Mesenchymal stem cell (in vitro differentiated cells and primary cell): ENCODE measurements around the gene ARL14.

Experiments
- DNase-seq: peaks from one replicate; pipeline ENCODE4 v3.0.0-alpha.2; 2013
- H2AFZ ChIP-seq: one replicate; pipeline ENCODE4 v1.6.1; 2013; ENCODE audit warnings: low read depth, mild to moderate bottlenecking, control low read depth, inconsistent platforms, low read length, moderate library complexity
- H2AK5ac ChIP-seq: 2 replicates; pipeline ENCODE4 v1.6.1; 2013; ENCODE audit warnings: low read length, moderate library complexity, mild to moderate bottlenecking, inconsistent platforms; ENCODE audit not compliant: severe bottlenecking
- H2BK120ac ChIP-seq: one replicate; pipeline ENCODE4 v1.6.1; 2013; ENCODE audit warnings: low read depth, mild to moderate bottlenecking, inconsistent platforms, low read length, moderate library complexity
- H2BK12ac ChIP-seq, 2 experiments: one replicate each; pipeline ENCODE4 v1.6.1; 2013; ENCODE audit warnings: inconsistent platforms in 2 of 2, low read length in 2 of 2, mild to moderate bottlenecking in 2 of 2, moderate library complexity in 2 of 2, control low read depth in 1 of 2
- H2BK15ac ChIP-seq: one replicate; pipeline ENCODE4 v1.6.1; 2013; ENCODE audit warnings: mild to moderate bottlenecking, low read depth, inconsistent platforms; ENCODE audit not compliant: poor library complexity, severe bottlenecking
- H2BK5ac ChIP-seq: 2 replicates; pipeline ENCODE4 v1.6.1; 2013; ENCODE audit warnings: low read depth, mild to moderate bottlenecking, low read length, control low read depth, inconsistent platforms; ENCODE audit not compliant: poor library complexity, severe bottlenecking
- H3K14ac ChIP-seq, 2 experiments: one replicate each; pipeline ENCODE4 v1.6.1; 2013; ENCODE audit warnings: inconsistent platforms in 2 of 2, low read length in 2 of 2, control low read depth in 1 of 2, mild to moderate bottlenecking in 1 of 2, moderate library complexity in 1 of 2
- H3K18ac ChIP-seq, 2 experiments: one replicate each; pipeline ENCODE4 v1.6.1; 2013; ENCODE audit warnings: inconsistent platforms in 2 of 2, low read length in 2 of 2, control low read depth in 1 of 2, low read depth in 1 of 2, mild to moderate bottlenecking in 1 of 2
- H3K23ac ChIP-seq, 2 experiments: one replicate each; pipeline ENCODE4 v1.6.1; 2013; ENCODE audit warnings: inconsistent platforms in 2 of 2, low read length in 2 of 2, mild to moderate bottlenecking in 2 of 2, moderate library complexity in 2 of 2, control low read depth in 1 of 2
- H3K27ac ChIP-seq: 2 replicates; pipeline ENCODE4 v1.5.1; 2013; ENCODE audit warnings: mild to moderate bottlenecking, moderate library complexity, low read length, control low read depth, inconsistent platforms; ENCODE audit not compliant: poor library complexity, severe bottlenecking
- H3K27me3 ChIP-seq, 2 experiments: 2 replicates each; pipeline versions ENCODE4 v1.6.1 to v1.7.0; 2013; ENCODE audit warnings: low read length in 2 of 2, mild to moderate bottlenecking in 2 of 2, moderate library complexity in 2 of 2, control low read depth in 1 of 2, inconsistent platforms in 1 of 2; ENCODE audit not compliant: control insufficient read depth in 1 of 2, insufficient read depth in 1 of 2
- H3K36me3 ChIP-seq, 2 experiments: 2 replicates each; pipeline versions ENCODE4 v1.6.1 to v1.7.0; 2013; ENCODE audit warnings: low read length in 2 of 2, control low read depth in 1 of 2, inconsistent platforms in 1 of 2, low read depth in 1 of 2, mild to moderate bottlenecking in 1 of 2; ENCODE audit not compliant: insufficient read depth in 2 of 2, control insufficient read depth in 1 of 2
- H3K4ac ChIP-seq, 2 experiments: one replicate each; pipeline ENCODE4 v1.6.1; 2013; ENCODE audit warnings: inconsistent platforms in 2 of 2, low read length in 2 of 2, mild to moderate bottlenecking in 2 of 2, moderate library complexity in 2 of 2, control low read depth in 1 of 2, low read depth in 1 of 2
- H3K4me1 ChIP-seq: 2 replicates; pipeline ENCODE4 v1.6.1; 2013; ENCODE audit warnings: low read depth, low read length, control low read depth; ENCODE audit not compliant: control insufficient read depth, insufficient read depth
- H3K4me2 ChIP-seq: 2 replicates; pipeline ENCODE4 v1.6.1; 2013; ENCODE audit warnings: low read length, mild to moderate bottlenecking, inconsistent platforms; ENCODE audit not compliant: poor library complexity, severe bottlenecking
- H3K4me3 ChIP-seq, 2 experiments: 2 replicates each; pipeline versions ENCODE4 v1.5.1 to v1.7.0; 2013; ENCODE audit warnings: low read length in 2 of 2, mild to moderate bottlenecking in 2 of 2, control low read depth in 1 of 2, low read depth in 1 of 2; ENCODE audit not compliant: insufficient read depth in 1 of 2
- H3K79me1 ChIP-seq: replicated peaks from 2 replicates; pipeline ENCODE4 v1.6.1; 2013; ENCODE audit warnings: mild to moderate bottlenecking, control low read depth, low read length, inconsistent platforms; ENCODE audit not compliant: poor library complexity, severe bottlenecking
- H3K9ac ChIP-seq: 2 replicates; pipeline ENCODE4 v1.7.0; 2013; ENCODE audit warnings: mild to moderate bottlenecking, low read length, moderate library complexity
- H3K9me3 ChIP-seq: 2 replicates; pipeline ENCODE4 v1.7.0; 2013; ENCODE audit warnings: mild to moderate bottlenecking, low read length; ENCODE audit not compliant: control insufficient read depth
- H4K8ac ChIP-seq: one replicate; pipeline ENCODE4 v1.6.1; 2013; ENCODE audit warnings: inconsistent platforms, mild to moderate bottlenecking, low read length, moderate library complexity
- H4K91ac ChIP-seq: one replicate; pipeline ENCODE4 v1.6.1; 2013; ENCODE audit warnings: mild to moderate bottlenecking, low read length, inconsistent platforms
- WGBS: methylation state at CpG from one replicate; pipeline ENCODE4 v1.1.7; 2013; ENCODE audit warnings: mixed read lengths; 5-methylcytosine and 5-hydroxymethylcytosine counted together

ARL14 gene

DNA sequence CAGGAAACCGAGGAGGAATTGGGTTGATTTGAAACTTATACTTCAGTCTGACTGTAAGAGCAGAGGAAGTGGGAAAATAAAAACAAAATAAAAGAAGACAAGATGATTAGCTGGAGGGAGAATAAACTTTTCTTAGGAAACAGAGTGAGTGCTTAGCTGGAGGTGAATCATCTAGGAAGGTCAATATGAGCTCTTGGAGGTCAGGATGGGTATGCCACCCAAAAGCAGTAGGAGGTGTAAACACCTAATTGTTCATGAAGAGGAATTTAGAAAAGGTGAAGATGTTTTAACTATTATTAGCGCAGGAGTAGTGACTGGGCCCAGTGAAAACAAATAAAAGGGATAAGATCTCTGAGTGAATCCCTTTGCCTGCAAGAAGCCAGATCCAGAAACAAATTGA, 39.9 kb upstream of the ARL14 start:
- Histone ChIP-seq H3K79me1 (no peaks in the 10 kb centered on the region), H2BK12ac (no peak overlapping the region), H3K36me3 (no peaks in the 10 kb centered on the region), H3K27me3 (no peaks in the 10 kb centered on the region), H4K8ac (no peak overlapping the region), H2AK5ac (no peak overlapping the region), H3K9ac (no peak overlapping the region), H3K27ac (no peak overlapping the region), H2BK15ac (no peak overlapping the region), H4K91ac (no peak overlapping the region), H3K23ac (no peak overlapping the region), H2BK120ac (no peak overlapping the region), H2AFZ (no peak overlapping the region), H3K4ac (no peak overlapping the region), H3K4me3 (no peak overlapping the region), H3K4me2 (no peak overlapping the region), H3K4me1 (no peaks in the 10 kb centered on the region), H3K14ac (no peak overlapping the region), H2BK5ac (no peak overlapping the region), H3K9me3 (no peaks in the 10 kb centered on the region), H3K18ac (no peak overlapping the region)
- DNase-seq: no peak
- WGBS: 76% methylated on average over 2 of the region's 2 CpGs

DNA sequence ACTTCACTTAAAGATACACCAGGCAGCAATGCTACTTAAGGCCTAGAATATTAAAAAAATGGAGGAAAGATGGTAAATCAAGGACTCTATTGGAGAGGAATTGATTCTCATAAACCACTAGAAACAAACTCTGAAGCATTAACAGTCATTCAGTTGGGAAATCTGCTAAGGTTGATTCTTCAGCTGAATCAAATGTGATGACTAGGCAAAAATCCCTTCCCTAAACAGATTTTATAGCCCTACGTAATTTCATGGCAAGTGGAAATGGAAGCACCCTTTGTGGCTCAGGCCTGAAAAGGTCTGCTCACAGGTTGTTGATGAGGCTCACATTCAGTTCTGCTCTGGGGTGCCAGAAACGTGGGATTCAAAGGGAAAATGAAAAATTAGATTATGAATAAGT, 38.8 kb upstream of the ARL14 start:
- Histone ChIP-seq H2BK5ac (no peak overlapping the region), H2AK5ac (no peak overlapping the region), H3K14ac (no peak overlapping the region), H3K23ac (no peak overlapping the region), H3K18ac (no peak overlapping the region), H3K4me2 (no peak overlapping the region), H3K27me3 (no peaks in the 10 kb centered on the region), H2BK120ac (no peak overlapping the region), H3K9ac (no peak overlapping the region), H3K27ac (no peak overlapping the region), H4K8ac (no peak overlapping the region), H3K4me3 (no peak overlapping the region), H3K9me3 (no peaks in the 10 kb centered on the region), H2BK12ac (no peak overlapping the region), H3K36me3 (no peaks in the 10 kb centered on the region), H3K4ac (no peak overlapping the region), H2AFZ (no peak overlapping the region), H4K91ac (no peak overlapping the region), H3K79me1 (no peaks in the 10 kb centered on the region), H2BK15ac (no peak overlapping the region), H3K4me1 (no peaks in the 10 kb centered on the region)
- WGBS: 79% methylated on average over 2 of the region's 2 CpGs
- no peak for DNase-seq

DNA sequence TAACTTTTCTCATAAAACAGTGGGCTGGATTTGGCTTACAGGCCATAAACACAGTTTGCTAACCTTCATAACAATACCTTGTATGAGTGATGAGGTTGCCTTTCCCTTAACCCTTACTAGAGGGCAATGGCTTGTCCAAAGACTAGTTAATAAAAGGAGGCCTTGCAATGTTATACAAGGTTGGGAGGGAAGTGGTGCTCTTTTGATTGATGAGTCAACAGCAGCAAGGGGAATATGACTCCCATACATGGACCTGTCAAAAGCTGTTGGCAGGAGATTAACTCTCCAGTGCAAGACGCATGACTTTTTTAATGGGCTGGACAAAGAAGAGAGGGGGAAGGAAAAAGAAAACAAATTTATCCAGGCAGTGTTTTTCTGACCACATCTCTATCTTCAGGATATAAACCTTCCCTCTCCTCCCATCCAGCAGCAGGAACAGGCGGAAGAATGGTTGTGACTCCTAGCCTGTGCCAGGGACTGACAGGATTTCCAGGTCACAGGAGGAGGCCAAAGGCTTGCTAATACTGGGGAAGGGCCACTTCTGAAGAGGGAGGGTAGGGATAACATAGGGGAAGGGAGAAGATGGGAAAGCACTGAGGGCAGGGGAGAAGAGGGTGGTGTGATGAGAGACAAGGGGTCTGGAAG, 35.2 kb upstream of the ARL14 start:
- H2AK5ac ChIP-seq: no peak overlapping the region
- H3K18ac ChIP-seq: no peak overlapping the region
- no peaks in the 10 kb centered on the region for H3K79me1 ChIP-seq
- H3K9ac ChIP-seq: peak overlapping the region; percentile 37
- H2BK12ac ChIP-seq: no peak overlapping the region
- WGBS: 73% methylated on average over 1 of the region's 2 CpGs
- no peak overlapping the region for H2AFZ ChIP-seq
- no peak overlapping the region for H2BK5ac ChIP-seq
- no peak overlapping the region for H3K4me2 ChIP-seq
- H3K36me3 ChIP-seq: no peaks in the 10 kb centered on the region
- no peak for DNase-seq
- no peaks in the 10 kb centered on the region for H3K27me3 ChIP-seq
- H2BK15ac ChIP-seq: no peak overlapping the region
- H2BK120ac ChIP-seq: no peak overlapping the region
- no peak overlapping the region for H3K4ac ChIP-seq
- no peaks in the 10 kb centered on the region for H3K4me1 ChIP-seq
- no peak overlapping the region for H4K8ac ChIP-seq
- H3K9me3 ChIP-seq: no peaks in the 10 kb centered on the region
- H3K27ac ChIP-seq: no peak overlapping the region
- no peak overlapping the region for H4K91ac ChIP-seq
- H3K23ac ChIP-seq: no peak overlapping the region
- H3K14ac ChIP-seq: no peak overlapping the region
- no peak overlapping the region for H3K4me3 ChIP-seq

DNA sequence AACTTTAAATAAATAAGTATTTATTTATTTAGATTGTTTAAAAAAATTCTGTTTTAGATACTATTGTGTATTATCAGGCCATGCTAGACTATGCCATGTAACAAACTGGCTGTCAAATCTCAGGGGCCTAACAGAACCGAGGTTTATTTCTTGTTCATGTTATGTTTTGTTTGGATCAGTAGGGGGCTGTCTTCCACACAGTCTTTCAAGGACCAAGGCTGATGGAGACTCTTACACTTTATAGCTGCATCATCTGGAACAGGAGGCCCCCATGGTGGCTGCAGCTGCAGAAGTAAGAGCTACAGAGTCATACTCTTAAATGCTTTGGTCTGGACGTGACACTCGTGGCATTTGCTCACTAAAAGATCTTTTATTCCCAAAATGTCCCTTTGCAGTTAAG, 33.0 kb upstream of the ARL14 start:
- 83% methylated on average over 3 of the region's 3 CpGs for WGBS
- H3K36me3 ChIP-seq: no peaks in the 10 kb centered on the region

More for the DNA sequence above, 33.0 kb upstream of the ARL14 start:
- Histone ChIP-seq H3K4me2 (no peak overlapping the region), H4K91ac (no peak overlapping the region), H3K4ac (no peak overlapping the region), H2BK120ac (no peak overlapping the region), H2AK5ac (no peak overlapping the region), H2BK5ac (no peak overlapping the region), H3K4me3 (no peak overlapping the region), H2BK12ac (no peak overlapping the region), H3K9ac (no peak overlapping the region), H3K27me3 (no peaks in the 10 kb centered on the region), H3K79me1 (no peaks in the 10 kb centered on the region), H3K14ac (no peak overlapping the region), H3K4me1 (no peaks in the 10 kb centered on the region), H2AFZ (no peak overlapping the region), H3K9me3 (no peaks in the 10 kb centered on the region), H2BK15ac (no peak overlapping the region), H3K23ac (no peak overlapping the region), H3K18ac (no peak overlapping the region), H3K27ac (no peak overlapping the region), H4K8ac (no peak overlapping the region)
- DNase-seq: no peak
